ENCODE measurements around the gene PAFAH1B2. TPM values are rescaled to one million over a fixed set of nuclear protein-coding genes. Genes with fewer than 3 reads are reported as not detected.

Gene PAFAH1B2
- total RNA-seq, 2 donors from 2014 or later, result 72.5 to 126 TPM

DNA sequence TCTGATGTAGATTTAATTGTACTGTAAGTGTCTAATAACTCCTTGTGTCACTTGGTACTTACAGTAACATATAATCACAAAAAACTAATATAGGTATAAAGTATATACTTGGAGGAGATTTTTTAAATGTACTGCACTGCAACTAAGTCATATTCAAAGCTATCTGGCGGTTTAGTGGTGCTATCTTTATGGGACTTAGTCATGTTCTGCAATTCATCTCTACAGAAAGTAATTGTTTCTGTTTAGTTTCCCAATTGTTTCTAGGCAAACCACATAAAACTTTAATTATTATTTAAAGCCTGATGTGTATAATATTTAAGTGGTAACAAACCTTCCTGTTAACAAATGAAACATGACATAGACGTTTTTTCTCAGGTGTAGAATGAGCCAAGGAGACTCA lies 8.0 kb downstream of the PAFAH1B2 start:
- WGBS, result 52% methylated on average over 2 of the region's 2 CpGs
- Histone ChIP-seq H3K4me1 (replicated peaks) (no peaks in the 10 kb centered on the region), H3K9me3 (no peaks in the 10 kb centered on the region), H3K4me3 (no peak overlapping the region), H3K27me3 (replicated peaks; ENCODE audit: insufficient read depth) (no peaks in the 10 kb centered on the region), H3K36me3 (no peaks in the 10 kb centered on the region), H3K27ac (no peak overlapping the region)
- DNase-seq (ENCODE audit: low spot score), result no peak
- TF ChIP-seq POLR2A (IDR thresholded peaks at IDR 0.05), result no peak
- TF ChIP-seq, protein P1, sequence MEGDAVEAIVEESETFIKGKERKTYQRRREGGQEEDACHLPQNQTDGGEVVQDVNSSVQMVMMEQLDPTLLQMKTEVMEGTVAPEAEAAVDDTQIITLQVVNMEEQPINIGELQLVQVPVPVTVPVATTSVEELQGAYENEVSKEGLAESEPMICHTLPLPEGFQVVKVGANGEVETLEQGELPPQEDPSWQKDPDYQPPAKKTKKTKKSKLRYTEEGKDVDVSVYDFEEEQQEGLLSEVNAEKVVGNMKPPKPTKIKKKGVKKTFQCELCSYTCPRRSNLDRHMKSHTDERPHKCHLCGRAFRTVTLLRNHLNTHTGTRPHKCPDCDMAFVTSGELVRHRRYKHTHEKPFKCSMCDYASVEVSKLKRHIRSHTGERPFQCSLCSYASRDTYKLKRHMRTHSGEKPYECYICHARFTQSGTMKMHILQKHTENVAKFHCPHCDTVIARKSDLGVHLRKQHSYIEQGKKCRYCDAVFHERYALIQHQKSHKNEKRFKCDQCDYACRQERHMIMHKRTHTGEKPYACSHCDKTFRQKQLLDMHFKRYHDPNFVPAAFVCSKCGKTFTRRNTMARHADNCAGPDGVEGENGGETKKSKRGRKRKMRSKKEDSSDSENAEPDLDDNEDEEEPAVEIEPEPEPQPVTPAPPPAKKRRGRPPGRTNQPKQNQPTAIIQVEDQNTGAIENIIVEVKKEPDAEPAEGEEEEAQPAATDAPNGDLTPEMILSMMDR (IDR thresholded peaks at IDR 0.05), result no peak
- TF ChIP-seq POLR2AphosphoS5 (IDR thresholded peaks at IDR 0.05), result no peak
- intact Hi-C loops (cut with DNase I), result no loop called here

DNA sequence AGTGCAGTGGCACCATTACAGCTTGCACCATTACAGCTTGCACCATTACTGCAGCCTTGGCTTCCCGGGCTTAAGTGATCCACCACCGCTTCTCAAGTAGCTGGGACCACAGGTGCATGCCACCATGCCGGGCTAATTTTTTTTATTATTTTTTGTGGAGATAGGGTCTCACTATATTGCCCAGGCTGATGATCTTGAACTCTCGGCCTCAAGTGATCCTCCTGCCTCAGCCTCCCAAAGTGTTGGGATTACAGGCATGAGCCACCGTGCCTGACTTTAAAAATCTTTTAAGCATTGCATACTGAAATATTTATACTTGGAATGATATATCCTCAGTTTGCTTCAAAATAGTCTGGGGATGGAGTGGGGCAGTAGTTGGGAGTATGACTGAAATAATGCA lies 10.4 kb downstream of the PAFAH1B2 start:
- H3K9me3 ChIP-seq, result no peaks in the 10 kb centered on the region
- H3K27me3 ChIP-seq (replicated peaks; ENCODE audit: insufficient read depth), result no peaks in the 10 kb centered on the region
- H3K36me3 ChIP-seq, result no peaks in the 10 kb centered on the region
- DNase-seq (ENCODE audit: low spot score), result no peak
- H3K4me3 ChIP-seq, result no peak overlapping the region
- intact Hi-C loops (cut with DNase I), result no loop called here
- no peak overlapping the region for H3K27ac ChIP-seq
- 90% methylated on average over 5 of the region's 5 CpGs for WGBS
- TF ChIP-seq POLR2AphosphoS5 (IDR thresholded peaks at IDR 0.05) (no peak), POLR2A (IDR thresholded peaks at IDR 0.05) (no peak)
- TF ChIP-seq, protein P1 (IDR thresholded peaks at IDR 0.05), result no peak
- H3K4me1 ChIP-seq (replicated peaks), result no peaks in the 10 kb centered on the region

DNA sequence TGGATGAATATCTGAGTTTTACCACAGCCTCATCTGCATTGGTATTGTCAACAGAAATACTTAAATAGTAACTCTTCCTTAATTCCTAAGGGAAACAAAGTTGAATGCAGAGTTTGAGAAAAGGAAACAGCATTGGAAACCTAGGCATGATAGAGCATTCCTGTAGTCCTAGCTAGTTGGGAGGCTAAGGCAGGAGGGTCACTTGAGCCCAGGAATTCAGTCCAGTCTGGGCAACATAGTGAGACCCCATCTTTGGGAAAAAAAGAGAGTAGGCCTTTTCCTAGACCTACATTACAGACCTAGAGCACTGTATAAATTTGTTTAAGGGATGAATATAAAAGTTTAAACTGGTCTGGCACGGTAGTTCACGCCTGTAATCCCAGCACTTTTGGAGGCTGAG lies 13.4 kb downstream of the PAFAH1B2 start:
- intact Hi-C loops (cut with DNase I), result no loop called here
- no peaks in the 10 kb centered on the region for H3K4me1 ChIP-seq (replicated peaks)
- no peaks in the 10 kb centered on the region for H3K9me3 ChIP-seq
- TF ChIP-seq POLR2A (IDR thresholded peaks at IDR 0.05) (no peak), POLR2AphosphoS5 (IDR thresholded peaks at IDR 0.05) (no peak)
- TF ChIP-seq, protein P1 (IDR thresholded peaks at IDR 0.05), result no peak
- no peak overlapping the region for H3K27ac ChIP-seq
- no peaks in the 10 kb centered on the region for H3K36me3 ChIP-seq
- no peaks in the 10 kb centered on the region for H3K27me3 ChIP-seq (replicated peaks; ENCODE audit: insufficient read depth)
- no peak overlapping the region for H3K4me3 ChIP-seq
- no peak for DNase-seq (ENCODE audit: low spot score)
- WGBS, result 97% methylated on average over 2 of the region's 2 CpGs

DNA sequence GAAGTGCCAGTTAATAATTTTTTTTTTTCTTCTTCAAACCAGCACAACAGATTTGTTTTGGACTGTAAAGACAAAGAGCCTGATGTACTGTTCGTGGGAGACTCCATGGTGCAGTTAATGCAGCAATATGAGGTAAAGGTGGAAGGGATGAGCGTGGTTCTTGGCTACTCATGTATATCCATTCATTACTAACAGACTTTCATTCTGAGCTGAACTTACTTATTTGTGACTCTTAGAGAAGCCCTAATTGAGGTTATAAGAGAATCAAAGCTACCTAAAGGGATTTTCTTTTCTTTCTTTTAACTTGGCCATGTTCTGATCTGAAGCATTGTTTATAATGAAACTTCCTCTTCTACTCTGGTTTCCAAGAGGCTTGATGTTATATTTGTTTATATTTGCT lies 15.8 kb downstream of the PAFAH1B2 start:
- Histone ChIP-seq H3K27me3 (replicated peaks; ENCODE audit: insufficient read depth) (no peaks in the 10 kb centered on the region), H3K27ac (no peak overlapping the region), H3K4me3 (no peak overlapping the region), H3K36me3 (peaks cover 0 to 4% of the 10 kb centered on the region in 2 donors), H3K9me3 (no peaks in the 10 kb centered on the region), H3K4me1 (replicated peaks) (no peaks in the 10 kb centered on the region)
- intact Hi-C loops (cut with DNase I), result no loop called here
- DNase-seq (ENCODE audit: low spot score), result no peak
- 93% methylated on average over 2 of the region's 2 CpGs for WGBS
- TF ChIP-seq, protein P1 (IDR thresholded peaks at IDR 0.05), result no peak
- TF ChIP-seq POLR2A (IDR thresholded peaks at IDR 0.05), result no peak
- TF ChIP-seq POLR2AphosphoS5 (IDR thresholded peaks at IDR 0.05), result no peak

DNA sequence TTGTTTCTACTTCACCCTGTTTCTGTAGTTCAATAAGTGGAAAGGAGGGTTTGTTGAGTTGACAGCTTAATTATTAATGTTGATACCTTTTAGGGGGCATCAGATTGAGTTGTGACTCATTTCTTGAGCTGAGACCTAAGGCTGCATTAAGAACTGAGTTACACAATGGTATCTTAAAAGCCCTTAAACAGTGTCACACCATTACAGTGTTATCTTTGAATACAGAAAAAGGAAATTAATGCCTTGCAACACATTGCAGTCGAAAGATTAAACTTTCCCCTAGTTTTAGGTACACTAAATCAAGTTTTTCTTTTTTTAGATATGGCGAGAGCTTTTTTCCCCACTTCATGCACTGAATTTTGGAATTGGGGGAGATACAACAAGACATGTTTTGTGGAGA lies 16.7 kb downstream of the PAFAH1B2 start:
- intact Hi-C loops (cut with DNase I), result no loop called here
- DNase-seq (ENCODE audit: low spot score), result no peak
- Histone ChIP-seq H3K4me1 (replicated peaks) (no peaks in the 10 kb centered on the region), H3K9me3 (no peaks in the 10 kb centered on the region), H3K36me3 (peaks cover 0 to 4% of the 10 kb centered on the region in 2 donors), H3K27ac (no peak overlapping the region), H3K27me3 (replicated peaks; ENCODE audit: insufficient read depth) (no peaks in the 10 kb centered on the region), H3K4me3 (no peak overlapping the region)
- WGBS, result 86% methylated on average over 2 of the region's 2 CpGs
- no peak for TF ChIP-seq POLR2AphosphoS5 (IDR thresholded peaks at IDR 0.05)
- TF ChIP-seq, protein P1 (IDR thresholded peaks at IDR 0.05), result no peak
- TF ChIP-seq POLR2A (IDR thresholded peaks at IDR 0.05), result no peak
